GM12892 (cell line): ENCODE results near the gene CYP19A1.

Experiments
- POLR2A ChIP-seq: IDR thresholded peaks from 2 replicates; pipeline ENCODE4 v1.6.1; 2011; ENCODE audit warnings: low read depth, low read length, control low read depth
- POLR2AphosphoS5 ChIP-seq: IDR thresholded peaks from 2 replicates; pipeline ENCODE4 v1.6.1; 2011; ENCODE audit warnings: low read depth, low read length, control low read depth

DNA sequence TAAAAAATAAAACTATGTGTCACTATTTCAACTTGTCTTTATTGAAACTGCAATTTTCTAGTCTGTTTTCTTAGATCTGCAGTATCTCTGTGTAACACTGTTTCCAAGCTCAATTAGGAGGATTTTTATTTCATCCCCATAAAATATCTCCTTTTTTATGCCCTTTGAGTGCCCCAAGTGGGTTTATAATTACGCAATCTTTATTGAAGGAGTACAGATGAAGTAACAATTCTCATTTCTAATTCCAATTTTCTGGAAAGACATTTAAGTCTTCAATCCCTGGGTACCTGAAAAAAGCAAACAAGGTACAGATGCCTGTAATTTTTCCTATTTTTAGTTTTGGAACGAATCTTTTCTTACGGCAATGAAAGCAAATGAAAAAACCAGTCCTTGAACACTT lies 61.3 kb downstream of the CYP19A1 start:
- TF ChIP-seq POLR2AphosphoS5 (no peak), POLR2A (no peak)
